ENCODE measurements around the gene ROR2. TPM values are rescaled to one million over a fixed set of nuclear protein-coding genes. Genes with fewer than 3 reads are reported as not detected.

ROR2 gene
- total and polyA plus RNA-seq, 2 of the 13 experiments (the other 11 are each of a cell fraction or from before 2014, with no cell fraction given), result not detected

DNA sequence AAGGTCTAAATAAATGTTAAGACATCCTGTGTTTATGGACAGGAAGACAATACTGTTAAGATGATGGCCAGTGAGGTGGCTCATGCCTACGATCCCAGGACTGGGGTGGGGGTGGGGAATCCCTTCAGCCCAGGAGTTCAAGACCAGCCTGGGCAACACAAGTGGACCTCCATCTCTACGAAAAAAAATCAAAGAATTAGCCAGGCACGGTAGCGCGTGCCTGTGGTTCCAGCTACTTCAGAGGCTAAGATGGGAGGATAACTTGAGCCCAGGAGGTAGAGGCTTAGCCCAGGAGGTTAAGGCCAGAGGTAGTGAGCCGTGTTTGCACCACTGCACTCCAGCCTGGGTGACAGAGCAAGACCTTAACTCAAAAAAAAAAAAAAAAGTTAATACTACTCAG is 5.3 kb downstream of the ROR2 start:
- CTCF ChIA-PET (ENCODE audit: low intra/inter-chr PET ratio, low total read pairs), result no interaction called here
- 25% methylated on average over 6 of the region's 6 CpGs for WGBS (ENCODE audit: low lambda C conversion rate)
- FAIRE-seq, result no peak

More for the DNA sequence above, 5.3 kb downstream of the ROR2 start:
- Histone ChIP-seq H3K9me3 (ENCODE audit: low read length) (no peaks in the 10 kb centered on the region), H3K27ac (ENCODE audit: extremely low read length, insufficient read depth, low read length) (no peak overlapping the region), H3K4me1 (ENCODE audit: insufficient read depth, low read length) (no peaks in the 10 kb centered on the region), H3K9ac (ENCODE audit: insufficient read depth, low read depth, low read length) (no peak overlapping the region), H3K36me3 (replicated peaks in 1 of 2; ENCODE audit: control insufficient read depth in 1 of 2, insufficient read depth in 2 of 2, low read length in 2 of 2) (no peaks in the 10 kb centered on the region), H3K79me2 (ENCODE audit: insufficient read depth, low read length) (no peaks in the 10 kb centered on the region), H3K4me2 (ENCODE audit: low read depth, low read length) (no peak overlapping the region), H3K27me3 (ENCODE audit: control insufficient read depth in 1 of 2, insufficient read depth in 2 of 2, low read length in 2 of 2) (peaks cover 7 to 51% of the 10 kb centered on the region in 2 experiments), H3K4me3 (replicated peaks in 1 of 3; ENCODE audit: insufficient read depth in 1 of 3, low read depth in 2 of 3, low read length in 3 of 3) (no peak overlapping the region), H4K20me1 (ENCODE audit: insufficient read depth, low read length) (no peaks in the 10 kb centered on the region), H2AFZ (ENCODE audit: low read length) (no peak overlapping the region)
- in situ Hi-C loops (cut with HindIII; ENCODE audit: extremely low pct_ligation_motif_present, low pct_unique_long_range_greater_than_20kb), result loop anchor here (5.0 kb wide), 1 partner anchor 172 kb away; no protein-coding TSS in a partner anchor
- intact Hi-C loops (cut with micrococcal nuclease; ENCODE audit: unreplicated experiment), result no loop called here
- BruUV-seq (replicated peaks), result no TSS peak
- no peak for DNase-seq (ENCODE audit: low spot score)
- ATAC-seq, result no peak
- POLR2A ChIA-PET, result no interaction called here
- TF ChIP-seq TBX3 (IDR thresholded peaks at IDR 0.05; ENCODE audit: borderline replicate concordance) (no peak), ZNF256 (CRISPR knock-in tag; conservative IDR thresholded peaks at IDR 0.05) (no peak), RFXANK (CRISPR knock-in tag; IDR thresholded peaks at IDR 0.05) (no peak), KDM6A (CRISPR knock-in tag; IDR thresholded peaks at IDR 0.05; ENCODE audit: low read depth) (no peak), ATM (IDR thresholded peaks at IDR 0.05; ENCODE audit: borderline replicate concordance) (no peak), ZNF318 (CRISPR knock-in tag; IDR thresholded peaks at IDR 0.05) (no peak)
